ENCODE data around the gene DYNLT1.
"Not testable (repeated sequence)": the region's sequence is repeated elsewhere in the genome, so short reads cannot be mapped to it uniquely, and the experiment has no call there.

Gene DYNLT1

DNA sequence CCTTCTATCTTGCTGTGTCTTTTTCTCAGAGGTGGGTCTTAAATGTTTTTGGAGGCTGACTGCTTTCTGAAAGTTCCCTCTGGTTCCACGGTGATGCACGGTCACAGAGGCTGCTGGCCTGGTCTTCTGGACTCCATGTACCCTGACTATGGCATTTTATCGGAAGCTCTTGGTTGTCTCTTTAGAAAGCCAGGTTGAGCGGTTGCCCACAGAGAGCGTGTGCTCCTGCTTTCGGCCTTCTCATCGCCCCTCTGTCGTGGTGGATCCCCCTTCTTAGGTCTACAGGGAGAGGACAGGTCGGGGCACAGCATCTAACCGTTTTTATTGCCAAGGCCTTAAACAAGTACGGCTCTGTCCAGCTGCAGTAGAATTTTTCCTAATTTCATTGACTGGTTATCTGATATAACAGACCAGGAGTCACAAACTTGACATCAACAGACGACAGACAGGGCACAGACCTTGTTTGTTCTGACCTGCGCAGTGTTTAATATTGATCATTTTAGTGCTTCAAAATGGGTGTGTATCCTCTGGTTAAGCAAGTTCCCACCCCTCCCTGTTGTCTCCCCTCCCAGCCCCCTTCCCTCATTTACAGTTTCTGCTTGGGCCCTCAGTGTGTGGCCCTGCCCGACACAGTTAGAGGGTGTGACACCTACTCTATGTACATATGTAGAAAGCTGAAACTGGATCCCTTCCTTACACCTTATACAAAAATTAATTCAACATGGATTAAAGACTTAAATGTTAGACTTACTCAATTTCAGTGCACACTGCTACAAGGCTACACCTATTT, 30.0 kb upstream of the DYNLT1 start:
- Histone ChIP-seq H3K9me3 (ENCODE audit: control insufficient read depth, low read depth, low read length) (no peaks in the 10 kb centered on the region), H3K27me3 (ENCODE audit: control insufficient read depth, insufficient read depth, low read length) (no peaks in the 10 kb centered on the region), H3K4me1 (ENCODE audit: control insufficient read depth, low read depth, low read length) (no peaks in the 10 kb centered on the region), H3K36me3 (ENCODE audit: control insufficient read depth, low read depth, low read length) (no peaks in the 10 kb centered on the region), H3K4me3 (ENCODE audit: low read length) (no peak overlapping the region), H3K9ac (ENCODE audit: low read length) (no peak overlapping the region), H3K27ac (ENCODE audit: low read length) (no peak overlapping the region)

DNA sequence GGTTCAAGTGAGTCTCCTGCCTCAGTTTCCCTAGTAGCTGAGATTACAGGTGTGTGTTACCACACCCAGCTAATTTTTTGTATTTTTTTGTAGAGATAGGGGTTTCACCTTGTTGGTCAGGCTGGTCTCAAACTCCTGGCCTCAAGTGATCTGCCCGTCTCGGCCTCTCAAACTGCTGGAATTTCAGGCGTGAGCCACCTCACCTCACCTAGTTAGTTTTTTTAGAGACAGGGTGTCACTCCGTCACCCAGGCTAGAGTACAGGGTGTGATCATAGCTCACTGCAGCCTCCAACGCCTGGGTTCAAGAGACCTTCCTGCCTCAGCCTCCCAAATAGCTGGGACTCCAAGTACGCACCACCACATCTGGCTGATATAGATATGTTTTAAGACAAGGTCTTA, 28.2 kb upstream of the DYNLT1 start:
- H3K36me3 ChIP-seq (ENCODE audit: control insufficient read depth, low read depth, low read length): no peaks in the 10 kb centered on the region
- H3K4me3 ChIP-seq (ENCODE audit: low read length): no peak overlapping the region
- H3K9ac ChIP-seq (ENCODE audit: low read length): no peak overlapping the region
- H3K9me3 ChIP-seq (ENCODE audit: control insufficient read depth, low read depth, low read length): no peaks in the 10 kb centered on the region
- H3K27me3 ChIP-seq (ENCODE audit: control insufficient read depth, insufficient read depth, low read length): no peaks in the 10 kb centered on the region
- H3K4me1 ChIP-seq (ENCODE audit: control insufficient read depth, low read depth, low read length): no peaks in the 10 kb centered on the region
- H3K27ac ChIP-seq (ENCODE audit: low read length): no peak overlapping the region

DNA sequence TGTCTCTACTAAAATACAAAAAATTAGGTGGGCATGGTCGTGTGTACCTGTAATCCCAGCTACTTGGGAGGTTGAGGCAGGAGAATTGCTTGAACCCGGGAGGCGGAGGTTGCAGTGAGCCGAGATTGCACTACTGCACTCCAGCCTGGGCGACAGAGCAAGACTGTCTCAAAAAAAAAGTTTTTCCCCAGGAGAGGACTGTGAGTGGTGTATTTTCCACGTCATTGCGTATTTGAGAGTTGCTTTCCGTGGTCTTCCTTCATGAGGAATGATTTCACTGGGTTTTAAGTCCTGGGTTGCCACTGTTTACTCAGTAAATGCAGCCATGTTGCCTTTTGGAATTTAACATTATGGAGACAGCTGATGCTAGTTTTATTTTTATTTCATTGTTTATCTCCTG, 27.6 kb upstream of the DYNLT1 start:
- not testable (repeated sequence) for H3K9ac ChIP-seq (ENCODE audit: low read length); H3K9me3 ChIP-seq (ENCODE audit: control insufficient read depth, low read depth, low read length); H3K27ac ChIP-seq (ENCODE audit: low read length); H3K4me1 ChIP-seq (ENCODE audit: control insufficient read depth, low read depth, low read length); H3K36me3 ChIP-seq (ENCODE audit: control insufficient read depth, low read depth, low read length); H3K27me3 ChIP-seq (ENCODE audit: control insufficient read depth, insufficient read depth, low read length); H3K4me3 ChIP-seq (ENCODE audit: low read length)

DNA sequence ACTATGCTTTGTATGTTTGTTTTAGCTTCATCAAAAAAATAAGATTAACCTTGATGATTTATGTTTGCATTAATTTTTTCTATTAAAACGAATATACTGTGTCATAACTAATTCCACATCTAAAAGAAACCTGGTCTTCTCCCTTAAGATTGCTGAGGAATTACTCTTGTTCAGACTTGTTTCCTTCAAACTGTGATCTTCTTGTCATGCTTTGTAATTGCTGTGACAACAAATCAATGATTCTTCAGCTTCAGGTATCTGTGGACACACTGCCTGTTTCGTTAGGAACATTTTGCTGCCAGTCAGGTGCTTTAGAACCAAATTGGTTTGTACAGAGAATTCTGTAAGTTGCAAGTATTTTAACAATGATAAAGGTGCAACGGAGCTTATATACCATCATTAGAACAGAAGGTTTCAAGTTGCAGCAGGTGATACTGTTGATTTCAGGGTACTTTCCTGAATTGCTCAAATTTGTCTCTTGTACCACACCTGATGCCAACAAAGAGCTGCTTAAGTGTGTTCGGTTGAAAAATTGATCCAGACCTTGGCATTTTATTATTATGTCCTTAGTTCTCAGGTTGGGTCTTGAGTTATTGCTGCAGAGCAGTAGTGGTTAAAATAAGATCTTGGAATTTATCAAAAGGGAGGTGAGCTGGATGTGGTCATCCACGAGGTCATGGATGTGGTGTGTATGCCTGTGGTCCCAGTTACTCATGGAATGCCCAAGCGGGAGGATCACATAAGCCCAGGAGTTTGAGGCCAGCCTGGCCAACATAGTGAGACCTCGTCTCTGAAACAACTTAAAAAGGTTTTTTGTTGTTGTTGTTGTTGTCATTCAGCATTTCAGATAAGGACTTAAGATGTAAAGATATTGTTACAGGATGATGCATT, 24.8 kb upstream of the DYNLT1 start:
- Histone ChIP-seq H3K9me3 (ENCODE audit: control insufficient read depth, low read depth, low read length) (no peaks in the 10 kb centered on the region), H3K4me3 (ENCODE audit: low read length) (no peak overlapping the region), H3K36me3 (ENCODE audit: control insufficient read depth, low read depth, low read length) (no peaks in the 10 kb centered on the region), H3K27me3 (ENCODE audit: control insufficient read depth, insufficient read depth, low read length) (no peaks in the 10 kb centered on the region), H3K27ac (ENCODE audit: low read length) (no peak overlapping the region), H3K4me1 (ENCODE audit: control insufficient read depth, low read depth, low read length) (no peaks in the 10 kb centered on the region), H3K9ac (ENCODE audit: low read length) (no peak overlapping the region)

DNA sequence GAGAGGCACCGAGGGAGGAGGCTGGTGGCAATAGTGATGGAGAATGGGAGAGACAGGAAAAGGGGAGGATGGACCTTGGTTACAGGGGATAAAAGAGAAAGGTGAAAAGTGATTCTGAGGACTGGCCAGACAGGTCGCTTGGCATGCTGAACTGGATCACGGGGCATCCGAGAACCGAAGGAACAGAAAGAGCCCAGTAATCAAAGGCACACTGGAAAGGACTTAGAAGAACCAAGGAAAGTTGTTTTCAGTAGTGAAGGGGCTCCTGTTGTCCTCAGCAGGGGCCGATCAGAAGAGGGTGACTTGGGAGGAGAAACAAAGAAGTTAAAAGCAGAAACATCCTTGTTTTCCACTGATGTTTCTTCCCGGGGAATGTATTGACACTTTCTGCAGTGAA, 24.2 kb upstream of the DYNLT1 start:
- Histone ChIP-seq H3K9me3 (ENCODE audit: control insufficient read depth, low read depth, low read length) (no peaks in the 10 kb centered on the region), H3K27me3 (ENCODE audit: control insufficient read depth, insufficient read depth, low read length) (no peaks in the 10 kb centered on the region), H3K27ac (ENCODE audit: low read length) (no peak overlapping the region), H3K4me1 (ENCODE audit: control insufficient read depth, low read depth, low read length) (no peaks in the 10 kb centered on the region), H3K9ac (ENCODE audit: low read length) (no peak overlapping the region), H3K4me3 (ENCODE audit: low read length) (no peak overlapping the region), H3K36me3 (ENCODE audit: control insufficient read depth, low read depth, low read length) (no peaks in the 10 kb centered on the region)

DNA sequence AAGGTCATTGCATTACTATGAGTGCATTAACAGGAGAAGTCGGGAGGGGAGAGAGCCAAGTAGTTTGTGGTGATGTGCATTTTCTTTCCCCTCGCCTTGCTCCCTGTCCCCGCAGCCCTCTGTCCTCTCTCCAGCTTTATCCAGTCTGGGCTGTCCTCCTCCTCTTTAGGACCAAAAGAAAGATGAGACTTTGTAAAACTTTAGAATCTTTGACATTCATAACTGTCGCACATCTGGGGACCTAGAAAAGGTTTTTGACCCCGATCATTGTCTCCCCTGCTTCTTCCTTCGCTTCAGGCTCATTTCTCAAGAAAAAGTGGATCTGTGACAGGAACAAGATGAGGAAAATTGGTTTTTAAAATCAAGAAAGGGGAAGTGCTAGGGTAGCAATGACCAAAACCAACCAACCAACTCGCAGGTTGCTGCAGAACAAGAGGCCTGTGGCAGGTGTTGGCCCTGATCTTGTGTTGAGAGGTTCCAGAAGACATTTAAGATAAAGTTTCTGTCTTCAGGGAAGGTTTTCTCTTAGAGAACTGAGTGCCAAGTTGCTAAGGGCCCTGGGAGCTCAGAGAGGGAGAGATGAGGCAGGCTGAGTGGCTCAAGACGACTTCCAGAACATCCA, 22.9 kb upstream of the DYNLT1 start:
- Histone ChIP-seq H3K4me3 (ENCODE audit: low read length) (no peak overlapping the region), H3K9me3 (ENCODE audit: control insufficient read depth, low read depth, low read length) (no peaks in the 10 kb centered on the region), H3K36me3 (ENCODE audit: control insufficient read depth, low read depth, low read length) (no peaks in the 10 kb centered on the region), H3K4me1 (ENCODE audit: control insufficient read depth, low read depth, low read length) (peaks cover 11% of the 10 kb centered on the region), H3K27ac (ENCODE audit: low read length) (no peak overlapping the region), H3K9ac (ENCODE audit: low read length) (no peak overlapping the region), H3K27me3 (ENCODE audit: control insufficient read depth, insufficient read depth, low read length) (no peaks in the 10 kb centered on the region)

DNA sequence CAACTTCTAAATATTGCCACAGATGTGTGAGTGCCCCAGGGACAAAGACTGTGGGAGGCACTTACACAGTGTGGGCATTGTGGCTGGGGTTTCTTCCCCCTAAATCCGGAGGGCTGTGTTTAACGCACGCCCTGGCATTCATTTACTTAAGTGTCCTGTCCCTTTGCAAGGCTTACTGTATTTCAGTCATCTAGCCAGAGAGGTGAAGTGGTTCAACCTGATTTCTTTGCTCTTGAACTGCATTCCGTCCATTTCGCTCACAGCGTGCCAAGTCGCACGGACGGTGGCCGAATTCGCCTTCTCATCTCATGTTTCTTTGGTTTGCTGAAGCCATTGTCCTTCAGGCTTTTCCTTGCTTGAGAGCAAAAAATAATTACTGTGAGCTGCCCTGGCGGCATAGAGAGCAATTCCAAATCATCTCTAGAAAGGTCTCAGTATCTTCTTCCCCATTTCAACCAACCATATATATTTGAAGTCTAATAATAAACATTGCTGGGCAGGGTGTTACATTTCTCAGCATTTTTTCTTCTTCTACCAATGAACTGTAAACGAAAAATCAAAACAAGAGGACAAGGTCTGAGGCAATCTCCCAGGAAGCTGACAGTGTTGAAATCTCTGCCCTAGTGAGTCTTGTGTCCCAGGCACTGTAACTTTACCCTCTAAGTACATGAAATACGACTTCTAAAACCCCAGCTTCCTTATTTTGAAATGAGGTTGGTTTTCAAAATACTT, 22.3 kb upstream of the DYNLT1 start:
- Histone ChIP-seq H3K9me3 (ENCODE audit: control insufficient read depth, low read depth, low read length) (no peaks in the 10 kb centered on the region), H3K9ac (ENCODE audit: low read length) (no peak overlapping the region), H3K27ac (ENCODE audit: low read length) (no peak overlapping the region), H3K27me3 (ENCODE audit: control insufficient read depth, insufficient read depth, low read length) (no peaks in the 10 kb centered on the region), H3K4me3 (ENCODE audit: low read length) (no peak overlapping the region), H3K36me3 (ENCODE audit: control insufficient read depth, low read depth, low read length) (no peaks in the 10 kb centered on the region), H3K4me1 (ENCODE audit: control insufficient read depth, low read depth, low read length) (peaks cover 11% of the 10 kb centered on the region)

DNA sequence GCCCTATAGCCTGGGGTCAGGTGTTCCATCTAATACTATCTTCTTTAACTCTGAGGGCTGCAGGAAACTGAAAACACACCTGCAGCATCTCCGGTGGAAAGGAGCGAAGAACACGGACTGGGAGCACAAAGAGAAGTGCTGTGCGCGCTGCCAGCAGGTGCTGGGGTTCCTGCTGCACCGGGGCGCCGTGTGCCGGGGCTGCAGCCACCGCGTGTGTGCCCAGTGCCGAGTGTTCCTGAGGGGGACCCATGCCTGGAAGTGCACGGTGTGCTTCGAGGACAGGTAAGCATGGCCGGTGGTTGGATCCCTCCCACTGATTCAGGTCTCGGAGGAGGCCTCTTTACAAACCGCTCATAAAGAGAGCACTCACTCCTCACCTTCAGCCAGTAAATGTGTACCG, 20.8 kb upstream of the DYNLT1 start:
- Histone ChIP-seq H3K27me3 (ENCODE audit: control insufficient read depth, insufficient read depth, low read length) (no peaks in the 10 kb centered on the region), H3K9me3 (ENCODE audit: control insufficient read depth, low read depth, low read length) (no peaks in the 10 kb centered on the region), H3K4me3 (ENCODE audit: low read length) (no peak overlapping the region), H3K27ac (ENCODE audit: low read length) (no peak overlapping the region), H3K36me3 (ENCODE audit: control insufficient read depth, low read depth, low read length) (no peaks in the 10 kb centered on the region), H3K4me1 (ENCODE audit: control insufficient read depth, low read depth, low read length) (peaks cover 11% of the 10 kb centered on the region), H3K9ac (ENCODE audit: low read length) (no peak overlapping the region)

DNA sequence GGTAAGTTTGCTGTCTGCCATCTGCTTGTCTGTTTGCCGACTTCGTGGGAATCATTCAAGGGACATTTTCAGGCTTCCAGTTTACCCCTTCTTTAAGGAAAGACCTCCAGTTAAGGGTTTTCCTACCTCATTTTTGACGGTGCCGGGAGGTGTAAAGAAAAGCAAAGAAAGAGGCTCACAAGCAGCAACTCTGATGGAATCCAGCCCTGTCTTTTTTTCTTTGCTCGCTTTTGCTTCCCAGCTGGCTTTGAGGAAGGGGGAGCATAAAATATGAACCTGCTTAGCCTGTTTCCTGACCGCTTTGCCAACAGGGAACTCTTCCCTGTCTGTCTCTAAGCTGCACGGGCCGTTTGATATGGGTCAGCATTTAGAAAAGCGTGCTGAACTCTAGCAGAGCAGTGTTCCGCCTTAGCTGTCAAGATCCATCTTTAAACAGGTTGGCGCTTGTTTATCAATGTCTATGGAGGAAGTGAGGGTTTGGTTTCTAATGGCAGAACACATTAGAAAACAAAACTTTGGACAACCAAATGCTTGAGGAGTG, 19.2 kb upstream of the DYNLT1 start:
- Histone ChIP-seq H3K9ac (ENCODE audit: low read length) (no peak overlapping the region), H3K9me3 (ENCODE audit: control insufficient read depth, low read depth, low read length) (no peaks in the 10 kb centered on the region), H3K4me3 (ENCODE audit: low read length) (no peak overlapping the region), H3K4me1 (ENCODE audit: control insufficient read depth, low read depth, low read length) (peaks cover 11% of the 10 kb centered on the region), H3K27me3 (ENCODE audit: control insufficient read depth, insufficient read depth, low read length) (no peaks in the 10 kb centered on the region), H3K27ac (ENCODE audit: low read length) (no peak overlapping the region), H3K36me3 (ENCODE audit: control insufficient read depth, low read depth, low read length) (no peaks in the 10 kb centered on the region)

DNA sequence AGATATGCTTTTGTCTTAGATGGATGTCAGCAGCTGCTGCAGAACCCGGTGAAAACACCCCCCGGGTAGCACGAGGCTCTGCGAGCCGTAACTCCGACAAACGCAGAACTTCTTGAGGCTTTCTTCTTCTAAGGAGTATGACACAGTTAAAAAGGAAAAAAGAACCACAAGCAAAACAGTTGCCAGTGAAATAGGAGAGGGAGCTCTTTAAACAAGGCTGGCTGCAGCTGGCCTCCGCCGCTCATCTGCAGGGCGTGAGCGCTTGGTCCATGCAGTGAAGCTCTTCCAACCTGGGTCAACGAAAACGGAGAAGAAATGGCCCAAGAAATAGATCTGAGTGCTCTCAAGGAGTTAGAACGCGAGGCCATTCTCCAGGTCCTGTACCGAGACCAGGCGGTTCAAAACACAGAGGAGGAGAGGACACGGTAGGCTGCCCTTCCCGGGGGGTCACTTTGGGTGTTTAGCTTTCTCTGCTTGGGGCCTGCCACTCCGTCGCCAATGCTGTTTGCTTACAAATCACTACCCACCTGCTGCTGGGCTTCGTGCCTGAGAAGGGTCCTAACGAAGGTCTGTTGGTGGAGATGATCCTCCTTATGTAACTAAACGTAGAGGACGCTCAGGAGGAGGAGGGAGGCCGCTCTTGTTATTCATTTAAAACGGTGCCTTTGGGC, 18.5 kb upstream of the DYNLT1 start:
- H3K27me3 ChIP-seq (ENCODE audit: control insufficient read depth, insufficient read depth, low read length): no peaks in the 10 kb centered on the region
- H3K27ac ChIP-seq (ENCODE audit: low read length): no peak overlapping the region

DNA sequence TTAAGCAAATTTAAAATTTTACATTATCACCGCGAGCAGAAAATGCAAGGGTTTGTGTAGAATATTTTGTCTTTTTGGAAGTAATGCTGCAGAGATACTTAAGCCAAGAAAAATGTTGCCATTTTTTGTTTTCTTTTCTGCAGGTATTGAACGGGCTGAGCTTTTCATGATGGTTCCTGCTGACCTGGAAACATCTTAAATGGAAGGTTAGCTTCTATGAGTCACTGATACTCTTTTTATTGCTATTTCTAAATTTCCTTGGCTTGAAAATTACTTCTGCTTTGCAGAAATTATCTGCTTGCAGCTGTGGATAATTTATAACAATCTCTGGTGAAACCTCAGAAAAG, 18.0 kb upstream of the DYNLT1 start:
- peaks cover 11% of the 10 kb centered on the region for H3K4me1 ChIP-seq (ENCODE audit: control insufficient read depth, low read depth, low read length)
- H3K9me3 ChIP-seq (ENCODE audit: control insufficient read depth, low read depth, low read length): no peaks in the 10 kb centered on the region
- no peaks in the 10 kb centered on the region for H3K27me3 ChIP-seq (ENCODE audit: control insufficient read depth, insufficient read depth, low read length)
- no peak overlapping the region for H3K9ac ChIP-seq (ENCODE audit: low read length)
- no peaks in the 10 kb centered on the region for H3K36me3 ChIP-seq (ENCODE audit: control insufficient read depth, low read depth, low read length)
- H3K27ac ChIP-seq (ENCODE audit: low read length): no peak overlapping the region
- H3K4me3 ChIP-seq (ENCODE audit: low read length): no peak overlapping the region

More for the DNA sequence above, 18.5 kb upstream of the DYNLT1 start:
- Histone ChIP-seq H3K4me1 (ENCODE audit: control insufficient read depth, low read depth, low read length) (peaks cover 11% of the 10 kb centered on the region), H3K36me3 (ENCODE audit: control insufficient read depth, low read depth, low read length) (no peaks in the 10 kb centered on the region), H3K9ac (ENCODE audit: low read length) (no peak overlapping the region), H3K9me3 (ENCODE audit: control insufficient read depth, low read depth, low read length) (no peaks in the 10 kb centered on the region), H3K4me3 (ENCODE audit: low read length) (no peak overlapping the region)

Measured in iPS-18a (cell line).